Measurements from ENCODE around the gene CDC42EP2. TPM values are rescaled to one million over a fixed set of nuclear protein-coding genes. Genes with fewer than 3 reads are reported as not detected.

CDC42EP2 gene
- polyA plus RNA-seq, 1 of the 3 experiments (the other 2 are of a cell fraction), result 8.1 TPM

DNA sequence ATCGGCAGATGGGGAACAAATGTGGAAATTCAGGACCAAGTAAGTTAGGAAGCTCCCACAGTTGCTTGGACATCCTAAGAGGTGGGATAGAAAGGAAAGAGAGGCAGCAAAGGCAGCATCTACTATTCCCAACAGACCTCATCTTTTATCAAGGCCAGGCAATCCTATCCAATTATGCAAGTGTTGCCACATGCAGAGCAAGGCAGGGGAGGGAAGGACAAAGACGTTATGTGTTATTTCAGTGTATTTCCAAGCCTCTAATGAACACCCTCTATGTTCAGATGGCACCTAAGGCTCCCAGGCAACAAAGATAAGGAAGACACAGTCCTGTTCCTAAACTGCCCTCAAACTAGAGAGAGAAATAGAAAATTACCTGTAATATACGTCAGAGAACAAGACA, 49.1 kb downstream of the CDC42EP2 start:
- POLR2A ChIA-PET, result interaction anchor here (1.2 kb wide), 1 partner anchor 145 kb away, joined by 3 read pairs; no protein-coding TSS in a partner anchor
- Histone ChIP-seq H3K4me1 (ENCODE audit: control insufficient read depth in 1 of 2, insufficient read depth in 2 of 2, low read depth in 1 of 2, low read length in 1 of 2) (no peaks in the 10 kb centered on the region; a peak in 1 of 4 replicates), H3K27me3 (ENCODE audit: insufficient read depth) (no peaks in the 10 kb centered on the region), H3K27ac (ENCODE audit: low read depth in 2 of 2, low read length in 1 of 2) (no peak overlapping the region), H2AFZ (ENCODE audit: low read depth) (no peak overlapping the region), H3K9me3 (no peaks in the 10 kb centered on the region), H3K4me3 (ENCODE audit: low read depth in 2 of 2, low read length in 1 of 2) (no peak overlapping the region), H3K36me3 (replicated peaks in 1 of 2; ENCODE audit: control insufficient read depth in 1 of 2, insufficient read depth in 2 of 2, low read length in 1 of 2) (no peaks in the 10 kb centered on the region), H3K9ac (no peak overlapping the region), H3K4me2 (no peak overlapping the region), H3K9me2 (no peaks in the 10 kb centered on the region), H3K79me2 (ENCODE audit: insufficient read depth) (peaks cover 11% of the 10 kb centered on the region), H4K20me1 (ENCODE audit: insufficient read depth) (no peaks in the 10 kb centered on the region), H3F3A (replicated peaks; ENCODE audit: insufficient read depth) (peaks cover 5% of the 10 kb centered on the region)
- CTCF ChIA-PET, result interaction anchor here (1.7 to 3.0 kb wide), 2 partner anchors 147 to 177 kb away, joined by 4 to 9 read pairs; no protein-coding TSS in a partner anchor
- DNase-seq, result no peak
- TF ChIP-seq USF2 (IDR thresholded peaks at IDR 0.05; ENCODE audit: borderline replicate concordance, low read depth, low read length) (no peak), NRF1 (IDR thresholded peaks at IDR 0.05; ENCODE audit: low read depth, low read length) (no peak), MEF2A (IDR thresholded peaks at IDR 0.05; ENCODE audit: borderline replicate concordance, low read depth) (no peak), FOXM1 (IDR thresholded peaks at IDR 0.05; ENCODE audit: low read depth) (no peak), CHD2 (IDR thresholded peaks at IDR 0.05; ENCODE audit: low read length, partially characterized antibody) (no peak), FOXJ3 (CRISPR knock-in tag; IDR thresholded peaks at IDR 0.05) (no peak), EZH2phosphoT487 (IDR thresholded peaks at IDR 0.05; ENCODE audit: borderline replicate concordance, low read depth) (no peak), SIN3A (IDR thresholded peaks at IDR 0.05; ENCODE audit: borderline replicate concordance, low read depth, low read length) (no peak), FOSL2 (IDR thresholded peaks at IDR 0.05; ENCODE audit: borderline replicate concordance, low read depth) (no peak), SMC3 (IDR thresholded peaks at IDR 0.05; ENCODE audit: low read depth, low read length) (no peak), YY1 (IDR thresholded peaks at IDR 0.05; ENCODE audit: low read depth) (no peak), RCOR1 (IDR thresholded peaks at IDR 0.05; ENCODE audit: low read length) (no peak), TEAD4 (IDR thresholded peaks at IDR 0.05; ENCODE audit: borderline replicate concordance, insufficient read depth) (no peak), TCF12 (IDR thresholded peaks at IDR 0.05) (no peak), POLR2AphosphoS5 (IDR thresholded peaks at IDR 0.05; ENCODE audit: low read depth, low read length) (no peak), TAF1 (IDR thresholded peaks at IDR 0.05; ENCODE audit: borderline replicate concordance, low read depth, low read length) (no peak), NFIC (IDR thresholded peaks at IDR 0.05; ENCODE audit: borderline replicate concordance) (no peak)
- TF ChIP-seq, protein P1, sequence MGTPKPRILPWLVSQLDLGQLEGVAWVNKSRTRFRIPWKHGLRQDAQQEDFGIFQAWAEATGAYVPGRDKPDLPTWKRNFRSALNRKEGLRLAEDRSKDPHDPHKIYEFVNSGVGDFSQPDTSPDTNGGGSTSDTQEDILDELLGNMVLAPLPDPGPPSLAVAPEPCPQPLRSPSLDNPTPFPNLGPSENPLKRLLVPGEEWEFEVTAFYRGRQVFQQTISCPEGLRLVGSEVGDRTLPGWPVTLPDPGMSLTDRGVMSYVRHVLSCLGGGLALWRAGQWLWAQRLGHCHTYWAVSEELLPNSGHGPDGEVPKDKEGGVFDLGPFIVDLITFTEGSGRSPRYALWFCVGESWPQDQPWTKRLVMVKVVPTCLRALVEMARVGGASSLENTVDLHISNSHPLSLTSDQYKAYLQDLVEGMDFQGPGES (IDR thresholded peaks at IDR 0.05; ENCODE audit: low read depth, low read length), result no peak
- TF ChIP-seq, protein P2, sequence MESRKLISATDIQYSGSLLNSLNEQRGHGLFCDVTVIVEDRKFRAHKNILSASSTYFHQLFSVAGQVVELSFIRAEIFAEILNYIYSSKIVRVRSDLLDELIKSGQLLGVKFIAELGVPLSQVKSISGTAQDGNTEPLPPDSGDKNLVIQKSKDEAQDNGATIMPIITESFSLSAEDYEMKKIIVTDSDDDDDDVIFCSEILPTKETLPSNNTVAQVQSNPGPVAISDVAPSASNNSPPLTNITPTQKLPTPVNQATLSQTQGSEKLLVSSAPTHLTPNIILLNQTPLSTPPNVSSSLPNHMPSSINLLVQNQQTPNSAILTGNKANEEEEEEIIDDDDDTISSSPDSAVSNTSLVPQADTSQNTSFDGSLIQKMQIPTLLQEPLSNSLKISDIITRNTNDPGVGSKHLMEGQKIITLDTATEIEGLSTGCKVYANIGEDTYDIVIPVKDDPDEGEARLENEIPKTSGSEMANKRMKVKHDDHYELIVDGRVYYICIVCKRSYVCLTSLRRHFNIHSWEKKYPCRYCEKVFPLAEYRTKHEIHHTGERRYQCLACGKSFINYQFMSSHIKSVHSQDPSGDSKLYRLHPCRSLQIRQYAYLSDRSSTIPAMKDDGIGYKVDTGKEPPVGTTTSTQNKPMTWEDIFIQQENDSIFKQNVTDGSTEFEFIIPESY (IDR thresholded peaks at IDR 0.05; ENCODE audit: borderline replicate concordance, low read depth), result no peak
- TF ChIP-seq, protein P3, sequence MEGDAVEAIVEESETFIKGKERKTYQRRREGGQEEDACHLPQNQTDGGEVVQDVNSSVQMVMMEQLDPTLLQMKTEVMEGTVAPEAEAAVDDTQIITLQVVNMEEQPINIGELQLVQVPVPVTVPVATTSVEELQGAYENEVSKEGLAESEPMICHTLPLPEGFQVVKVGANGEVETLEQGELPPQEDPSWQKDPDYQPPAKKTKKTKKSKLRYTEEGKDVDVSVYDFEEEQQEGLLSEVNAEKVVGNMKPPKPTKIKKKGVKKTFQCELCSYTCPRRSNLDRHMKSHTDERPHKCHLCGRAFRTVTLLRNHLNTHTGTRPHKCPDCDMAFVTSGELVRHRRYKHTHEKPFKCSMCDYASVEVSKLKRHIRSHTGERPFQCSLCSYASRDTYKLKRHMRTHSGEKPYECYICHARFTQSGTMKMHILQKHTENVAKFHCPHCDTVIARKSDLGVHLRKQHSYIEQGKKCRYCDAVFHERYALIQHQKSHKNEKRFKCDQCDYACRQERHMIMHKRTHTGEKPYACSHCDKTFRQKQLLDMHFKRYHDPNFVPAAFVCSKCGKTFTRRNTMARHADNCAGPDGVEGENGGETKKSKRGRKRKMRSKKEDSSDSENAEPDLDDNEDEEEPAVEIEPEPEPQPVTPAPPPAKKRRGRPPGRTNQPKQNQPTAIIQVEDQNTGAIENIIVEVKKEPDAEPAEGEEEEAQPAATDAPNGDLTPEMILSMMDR (IDR thresholded peaks at IDR 0.05), result no peak
- 80% methylated on average over 3 of the region's 3 CpGs for WGBS (ENCODE audit: low lambda C conversion rate)
